Measurements from ENCODE around the gene ME3.

ME3 gene

DNA sequence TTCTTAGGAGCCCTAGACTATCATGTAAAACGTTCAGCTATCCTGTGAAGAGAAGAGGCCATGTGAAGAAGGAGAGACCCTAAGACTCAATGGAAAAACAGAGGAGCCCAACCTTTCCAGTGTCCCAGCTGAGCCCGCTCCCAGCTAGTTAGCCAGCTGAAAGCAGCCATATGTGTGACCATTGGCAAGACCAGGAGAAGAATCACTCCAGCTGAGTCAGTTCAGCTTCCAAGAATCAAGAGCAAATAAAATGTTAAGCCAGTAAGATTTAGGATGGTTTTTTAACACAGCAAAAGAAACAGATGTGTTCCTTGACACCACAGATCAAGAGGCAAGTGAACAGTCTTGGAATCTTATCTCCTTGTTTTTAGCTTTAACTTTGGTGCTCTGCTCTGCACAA, 189.7 kb downstream of the ME3 start:
- DNase-seq: no peak

DNA sequence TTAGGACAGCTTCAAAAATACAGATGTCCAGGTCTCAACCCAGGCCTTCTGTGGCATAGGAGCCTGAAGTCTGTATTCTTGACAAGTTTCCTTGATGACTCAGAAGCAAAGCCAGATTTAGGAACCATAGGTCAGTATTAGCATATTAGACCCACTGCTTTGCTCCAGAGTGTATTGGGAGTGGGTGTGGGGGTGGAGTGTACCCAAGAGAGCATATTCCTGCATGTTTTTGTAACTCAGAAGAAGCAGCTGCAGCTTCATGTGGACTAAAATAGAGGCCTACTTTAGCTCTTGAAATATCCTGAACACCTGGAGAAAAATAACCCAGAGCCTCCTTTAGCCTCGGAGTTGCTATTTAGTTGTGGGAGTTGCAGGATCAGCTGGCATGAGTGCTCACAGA, 191.0 kb downstream of the ME3 start:
- DNase-seq: no peak

DNA sequence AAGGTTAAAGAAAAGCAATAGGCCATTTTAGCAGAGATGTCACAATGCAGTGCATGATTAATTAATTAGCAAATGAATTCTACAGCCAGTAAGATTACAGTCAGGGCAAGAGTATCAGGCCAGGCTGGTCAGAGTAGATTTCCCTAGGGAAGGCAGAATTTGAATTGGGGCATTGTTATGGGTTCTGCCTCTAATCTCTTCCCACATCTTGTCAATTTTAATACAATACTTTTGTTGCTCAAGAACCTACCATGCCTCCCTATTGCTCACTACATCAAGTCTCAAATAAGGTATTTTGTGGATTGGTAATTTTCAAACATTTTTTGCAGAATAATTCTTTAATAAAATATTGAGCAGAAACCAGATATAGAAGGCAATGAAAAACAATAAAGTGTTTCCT, 194.1 kb downstream of the ME3 start:
- no peak for DNase-seq

DNA sequence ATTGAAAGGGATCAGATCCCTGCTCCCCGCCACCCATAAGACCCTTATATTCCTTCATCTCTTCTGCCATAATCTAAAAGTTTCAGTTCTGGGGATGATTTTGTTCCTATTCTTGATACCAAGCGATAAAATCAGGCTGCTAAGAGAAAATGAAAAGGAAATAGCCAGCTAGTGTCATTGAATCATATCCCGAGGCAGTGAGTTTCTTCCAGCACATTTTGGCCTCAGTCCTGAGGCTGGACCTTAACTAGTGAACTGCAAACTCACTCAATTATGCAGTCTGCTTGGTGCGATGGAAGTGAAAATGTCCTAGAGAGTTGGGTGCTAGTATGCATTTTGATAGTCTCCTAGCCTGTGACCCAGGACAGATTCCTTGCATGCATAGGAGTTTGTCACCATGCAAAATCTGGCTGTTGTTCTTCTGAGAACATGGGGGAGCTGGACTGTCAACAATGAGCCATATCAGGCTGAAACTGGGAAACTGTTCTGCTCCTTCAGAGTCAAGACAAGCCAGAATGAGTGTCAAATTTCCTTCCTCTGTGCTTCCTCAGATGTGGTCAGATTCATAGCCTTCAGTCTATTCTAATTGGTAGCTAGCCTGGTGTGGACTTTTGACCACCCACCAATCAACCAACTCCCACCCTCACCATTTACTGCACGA, 194.8 kb downstream of the ME3 start:
- peak; percentile 10 to 28 for DNase-seq

DNA sequence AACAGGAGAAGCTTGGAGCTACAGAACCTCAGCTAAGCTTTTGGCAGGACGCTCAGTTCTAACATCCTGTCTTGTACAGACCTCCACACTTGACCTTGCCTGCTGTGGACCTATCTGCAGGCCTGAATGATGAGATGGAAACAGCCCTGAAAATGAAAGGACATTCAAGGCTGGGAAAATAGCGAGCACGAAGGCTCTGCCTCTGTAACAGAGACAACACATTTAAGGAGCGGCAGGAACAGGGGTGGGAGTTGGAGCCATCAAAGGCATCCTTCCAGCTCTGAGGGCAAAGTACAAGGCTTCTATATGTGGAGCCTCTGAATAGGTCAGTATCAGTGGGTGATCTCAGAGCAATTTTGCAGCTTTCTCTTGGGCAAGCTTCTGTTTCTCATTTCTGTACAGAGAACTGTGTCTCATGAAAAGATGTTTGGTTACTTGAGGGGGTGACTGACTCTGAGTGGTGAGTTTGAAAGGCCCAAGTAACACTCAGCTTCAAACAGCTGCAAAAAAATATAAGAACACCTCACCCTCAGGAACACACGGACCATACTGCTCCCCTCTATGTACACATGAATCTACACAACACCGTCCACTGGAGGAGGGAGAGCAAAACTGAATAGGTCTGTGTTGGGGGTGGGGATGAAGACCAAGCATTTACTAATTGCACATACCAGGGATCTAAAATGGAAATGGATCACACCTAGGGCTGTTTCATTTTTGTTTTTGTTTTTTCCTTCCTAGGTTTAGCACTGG, 196.1 kb downstream of the ME3 start:
- no peak for DNase-seq

DNA sequence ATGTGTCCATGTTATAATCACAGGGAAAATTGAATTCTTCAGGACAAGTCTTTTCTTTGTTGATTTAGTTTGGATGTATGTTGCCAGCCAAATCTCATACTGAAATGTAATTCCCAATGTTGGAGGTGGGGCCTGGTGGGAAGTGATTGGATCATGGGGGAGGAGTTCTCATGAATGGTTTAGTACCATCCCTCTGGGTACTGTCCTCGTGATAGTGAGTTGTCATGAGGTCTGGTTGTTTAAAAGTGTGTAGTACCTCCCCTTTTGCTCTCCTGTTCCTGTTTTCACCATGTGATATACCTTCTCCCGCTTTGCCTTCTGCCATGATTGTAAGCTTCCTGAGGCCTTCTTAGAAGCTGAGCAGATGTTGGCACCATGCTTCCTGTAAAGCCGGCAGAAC, 197.4 kb downstream of the ME3 start:
- DNase-seq: no peak

DNA sequence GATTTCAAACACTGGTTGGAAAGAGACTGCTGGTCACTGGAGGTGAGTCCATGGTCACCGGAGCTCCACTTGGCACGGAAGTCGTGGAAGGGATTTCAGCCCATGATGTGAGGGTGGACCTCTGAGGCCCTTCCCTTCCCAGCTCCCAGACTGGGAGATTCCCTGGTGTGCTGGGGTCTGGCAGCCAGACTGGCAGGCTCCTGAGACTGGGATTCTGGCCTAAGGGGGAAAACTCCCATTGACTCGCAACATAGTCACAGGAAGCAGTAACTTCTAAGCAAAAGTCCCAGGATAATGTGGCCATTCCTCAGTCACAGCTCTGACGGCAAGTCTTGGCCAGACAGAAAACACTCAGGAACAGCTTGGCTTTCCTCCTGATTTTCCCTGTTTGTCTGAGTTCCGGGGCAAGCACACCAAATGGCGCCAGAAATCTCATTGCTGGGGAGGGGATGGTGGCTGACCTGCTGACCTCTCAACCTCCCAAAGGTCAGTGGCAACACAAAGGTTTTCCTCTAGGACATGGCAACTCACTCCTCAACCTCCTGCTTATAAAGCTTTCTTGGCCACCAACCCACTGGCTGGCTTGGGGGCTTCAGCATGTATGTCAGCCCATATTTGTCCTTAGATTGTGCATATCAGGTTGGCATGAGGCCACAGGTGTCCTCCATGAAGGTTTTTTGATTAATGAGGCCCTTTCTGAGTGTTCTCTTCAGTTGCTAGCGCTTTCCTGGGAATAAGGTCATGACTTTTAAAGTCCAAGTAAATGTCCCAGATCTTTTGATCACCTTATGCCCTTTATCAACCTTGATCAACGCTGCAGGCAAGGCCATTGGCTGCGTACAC, 198.2 kb downstream of the ME3 start:
- DNase-seq: no peak

DNA sequence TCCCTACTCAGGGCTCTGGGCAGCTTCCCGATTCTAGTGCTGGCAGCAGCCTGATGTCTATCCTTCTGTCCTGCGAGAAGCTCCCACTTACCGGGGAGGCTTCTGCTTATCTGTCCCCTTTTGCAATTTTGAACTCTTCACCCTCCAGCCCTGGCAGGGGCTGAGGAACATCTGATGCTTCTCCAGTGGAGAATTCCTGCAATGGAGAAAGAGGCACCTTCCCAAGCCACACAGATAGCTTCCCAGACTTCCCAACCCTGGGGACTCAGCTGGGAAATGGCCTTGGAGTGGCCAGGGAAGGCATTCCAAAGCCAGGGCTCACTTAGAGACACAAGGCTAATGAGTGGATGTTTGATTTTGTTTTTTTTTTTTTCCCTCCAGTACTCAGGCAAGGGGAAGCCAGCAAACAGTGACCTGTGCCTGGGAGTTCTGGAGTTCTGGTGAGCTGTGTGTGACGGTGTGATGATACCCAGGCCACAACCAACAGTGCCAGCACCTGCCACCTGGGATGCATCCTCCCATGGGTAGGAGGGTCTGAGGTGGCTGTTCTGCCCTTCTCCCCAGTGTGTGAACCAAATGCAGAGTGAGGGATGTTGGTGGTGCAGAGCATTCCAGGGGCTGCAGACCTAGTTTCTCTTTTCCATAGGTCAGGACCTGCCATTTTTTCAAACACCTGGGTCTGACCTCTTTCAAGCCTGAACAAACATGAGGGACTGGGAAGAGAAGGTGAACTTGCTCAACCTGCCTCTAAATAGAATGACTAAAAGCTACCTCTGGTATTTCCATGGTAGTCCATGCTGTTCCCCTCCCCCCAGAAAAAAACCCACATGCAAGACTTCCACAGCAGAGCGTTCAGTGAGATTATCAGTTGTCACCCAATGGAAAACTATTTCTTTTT, 202.7 kb downstream of the ME3 start:
- no peak for DNase-seq

DNA sequence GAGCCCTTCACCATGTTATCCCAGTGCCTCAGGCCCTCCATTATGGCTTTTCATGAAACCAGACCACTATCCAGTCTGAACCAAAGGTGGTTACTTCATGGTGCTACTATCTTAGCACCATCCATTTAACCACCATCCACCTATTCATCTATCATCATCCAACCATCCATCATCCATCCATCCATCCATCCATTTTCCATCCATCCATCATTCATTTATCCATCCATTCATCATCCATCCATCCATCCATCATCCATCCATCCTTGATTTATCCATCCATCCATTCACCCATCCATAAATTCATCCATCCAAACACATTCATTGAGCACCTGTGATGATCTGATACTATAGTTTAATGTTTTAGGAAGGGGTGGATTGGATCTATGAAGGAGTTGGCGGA, 204.2 kb downstream of the ME3 start:
- no peak for DNase-seq

DNA sequence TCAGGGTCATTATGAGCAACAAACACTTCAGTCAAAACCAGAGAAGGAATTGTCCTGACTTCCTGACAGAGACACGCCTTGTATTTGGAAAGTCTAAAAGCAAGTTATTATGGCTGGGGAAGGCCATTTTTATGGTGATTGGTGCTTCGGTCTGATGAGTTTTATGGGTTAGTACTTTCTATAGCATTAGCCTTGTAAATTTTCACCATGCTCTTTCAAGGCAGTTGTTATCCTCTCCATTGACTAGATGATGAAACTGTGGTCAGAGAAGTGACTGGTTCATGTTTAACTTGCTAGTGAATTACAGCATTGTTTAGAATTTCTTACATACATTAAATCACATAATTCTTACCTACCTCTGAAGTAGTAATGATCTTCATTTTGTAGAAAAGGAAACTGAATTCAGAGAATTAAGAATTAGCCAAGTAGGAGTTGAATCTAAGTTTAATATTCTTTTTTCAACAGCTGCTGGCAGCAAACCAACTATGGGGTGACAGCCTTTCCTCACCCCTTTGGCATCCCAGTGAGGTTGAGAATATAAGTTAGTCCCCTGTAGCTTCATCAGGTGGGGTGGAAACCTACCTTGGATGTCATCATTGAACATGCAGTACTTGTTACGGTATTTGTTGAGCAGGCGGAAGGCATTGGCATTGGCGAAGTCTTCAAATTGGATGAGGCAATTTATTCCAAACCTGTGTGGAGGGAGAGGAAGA, 207.8 kb downstream of the ME3 start:
- no peak for DNase-seq

DNA sequence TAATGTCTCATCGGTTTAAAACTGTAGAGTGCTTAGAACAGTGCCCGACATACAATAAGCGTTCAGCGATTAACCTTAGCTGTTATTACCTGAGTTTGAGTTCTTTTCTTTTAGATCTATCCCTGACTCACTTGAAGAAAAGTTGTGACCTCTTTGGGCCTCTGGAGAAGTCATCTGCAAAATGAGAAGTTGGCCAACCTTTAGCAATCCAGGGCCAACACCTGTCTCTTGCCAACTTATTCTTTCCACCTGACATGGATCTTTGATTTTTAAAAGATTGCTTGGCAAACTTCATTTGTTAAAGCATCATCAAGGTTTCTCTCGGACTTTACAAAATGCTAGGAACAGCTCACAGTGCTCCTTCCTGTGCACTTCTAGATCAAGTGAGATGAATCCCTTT, 208.5 kb downstream of the ME3 start:
- DNase-seq: no peak

DNA sequence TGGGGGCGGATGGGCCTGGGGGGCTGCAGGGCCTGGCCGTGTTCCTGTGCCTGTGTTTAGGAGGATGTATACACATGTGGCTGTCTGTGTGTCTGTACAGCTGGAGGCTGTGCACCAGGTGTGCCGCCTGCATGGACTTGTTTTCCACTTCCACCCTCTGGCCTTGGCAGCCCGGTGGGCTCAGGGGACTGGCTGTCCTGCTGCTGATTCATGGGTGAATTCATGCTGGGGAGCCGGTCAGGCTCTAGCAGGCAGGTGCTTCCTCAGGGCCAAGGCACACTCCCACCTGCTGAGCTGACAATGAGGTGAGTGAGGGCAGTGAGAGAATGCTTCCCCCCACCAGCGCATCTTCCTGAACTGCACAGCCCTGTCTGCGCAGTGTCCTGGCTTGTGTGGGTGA, 209.3 kb downstream of the ME3 start:
- no peak for DNase-seq

DNA sequence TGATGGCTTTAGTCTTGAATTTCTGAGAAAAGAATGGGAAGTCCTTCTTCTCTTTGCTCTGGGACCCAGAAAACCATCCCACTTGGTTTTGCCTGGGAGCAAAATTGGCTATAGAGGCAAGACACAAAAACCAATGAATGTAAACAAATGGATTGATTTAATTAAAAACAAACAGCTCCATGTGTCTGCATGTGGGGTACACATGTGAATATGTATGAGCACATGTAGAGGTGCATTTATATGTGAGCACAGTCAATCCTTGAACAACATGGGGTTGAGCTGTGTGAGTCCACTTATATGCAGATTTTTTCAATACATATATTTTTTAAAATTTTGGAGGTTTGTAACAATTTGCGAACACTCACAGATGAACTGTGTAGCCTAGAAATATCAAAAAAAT, 210.5 kb downstream of the ME3 start:
- DNase-seq: no peak

DNA sequence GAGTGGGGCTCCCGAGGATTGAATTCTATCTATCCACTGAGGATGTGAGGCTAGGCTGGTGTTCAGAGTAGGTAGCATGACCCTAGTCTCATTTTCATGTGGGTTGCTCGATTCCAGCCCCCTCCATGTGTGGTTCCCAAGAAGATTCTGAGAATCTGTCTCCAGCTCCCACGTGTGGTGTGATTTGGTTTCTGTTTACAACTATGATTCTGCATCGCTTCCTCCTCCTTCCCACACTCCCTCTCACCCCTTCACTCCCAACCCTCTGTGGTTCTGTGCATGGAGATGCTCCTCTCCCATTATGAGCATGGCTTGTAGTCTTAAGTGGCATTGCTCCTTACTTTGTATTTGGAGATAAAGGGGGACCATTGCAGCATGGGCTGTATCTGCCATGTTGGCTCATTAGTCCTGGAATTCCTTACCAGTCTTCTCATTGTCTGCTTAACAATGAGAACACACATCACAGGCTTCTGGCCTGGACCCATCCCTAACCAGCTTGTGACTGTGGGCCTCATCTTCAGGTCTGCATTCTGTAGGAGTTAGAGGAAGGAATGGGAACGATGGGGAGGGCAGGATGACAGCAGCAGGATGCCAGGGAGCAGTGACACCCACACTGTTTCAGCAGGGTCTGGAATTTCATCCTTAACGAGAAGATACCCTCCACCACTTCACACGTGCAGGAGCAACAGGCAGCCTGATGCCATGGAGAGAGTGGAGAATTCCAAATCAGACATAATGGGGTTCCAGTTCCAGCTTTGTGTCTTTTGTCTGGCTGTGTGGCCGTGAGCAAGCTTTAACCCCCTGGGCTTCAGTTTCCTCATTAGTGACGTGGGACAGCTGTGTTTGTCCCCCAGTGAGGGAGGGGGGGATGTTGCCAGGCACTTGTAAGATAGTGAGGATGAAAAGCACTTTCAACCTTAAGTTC, 211.7 kb downstream of the ME3 start:
- DNase-seq: no peak

DNA sequence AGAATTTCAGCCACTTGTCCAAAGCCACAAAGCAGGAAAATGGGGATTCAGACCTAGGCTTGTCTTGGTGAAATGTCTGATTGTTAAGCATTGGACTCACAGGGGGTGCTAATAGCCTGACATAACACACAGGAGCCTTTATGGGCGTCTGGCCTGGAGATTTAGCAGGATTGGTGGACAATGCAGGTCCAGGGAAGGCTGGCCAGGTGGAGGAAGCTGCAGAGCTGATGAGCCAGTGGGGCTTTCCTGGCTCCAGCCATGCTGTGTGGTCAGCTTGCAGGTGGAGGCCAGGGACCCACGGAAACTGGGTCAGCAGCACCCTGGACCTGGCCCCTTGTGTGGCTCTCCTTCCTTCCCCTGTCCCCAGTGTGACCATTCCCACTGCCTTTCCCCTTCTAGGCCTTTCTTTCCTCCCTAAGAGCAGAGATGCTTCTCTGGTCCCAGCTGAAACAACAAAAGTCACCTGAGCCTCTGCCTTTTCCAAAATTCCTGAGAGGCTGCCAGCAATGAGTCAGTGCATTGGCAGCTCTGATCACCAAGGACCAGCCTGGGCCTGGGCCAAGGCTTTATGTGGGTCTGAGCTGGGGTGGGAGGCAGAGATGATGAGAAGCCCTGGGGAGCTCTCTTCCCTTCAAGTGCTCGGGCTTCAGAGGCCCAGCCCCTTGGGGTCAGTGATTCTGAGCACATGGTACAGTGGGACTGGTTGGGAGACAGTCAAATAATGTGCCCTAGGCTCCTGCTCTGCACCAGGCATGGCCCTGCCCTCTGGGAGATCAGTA, 212.5 kb downstream of the ME3 start:
- no peak for DNase-seq

DNA sequence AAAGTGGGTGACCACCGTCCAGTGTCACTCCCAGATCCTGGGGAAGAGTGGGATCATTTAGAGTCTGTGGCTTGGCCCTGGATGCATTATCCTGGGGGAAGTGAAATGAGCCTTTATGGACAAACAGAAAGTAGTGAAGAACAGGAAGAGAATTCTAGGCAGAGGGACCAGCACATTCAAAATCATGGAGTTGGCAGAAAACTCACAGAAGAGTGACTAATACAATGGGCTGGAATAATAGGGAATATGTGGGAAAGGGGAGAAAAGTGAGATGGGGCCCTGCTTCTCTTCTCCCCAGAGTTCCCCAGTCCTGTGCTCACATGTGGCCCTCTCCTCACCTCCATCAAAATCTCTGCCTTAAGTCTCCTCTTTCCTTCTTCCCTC, 213.4 kb downstream of the ME3 start:
- no peak for DNase-seq

DNA sequence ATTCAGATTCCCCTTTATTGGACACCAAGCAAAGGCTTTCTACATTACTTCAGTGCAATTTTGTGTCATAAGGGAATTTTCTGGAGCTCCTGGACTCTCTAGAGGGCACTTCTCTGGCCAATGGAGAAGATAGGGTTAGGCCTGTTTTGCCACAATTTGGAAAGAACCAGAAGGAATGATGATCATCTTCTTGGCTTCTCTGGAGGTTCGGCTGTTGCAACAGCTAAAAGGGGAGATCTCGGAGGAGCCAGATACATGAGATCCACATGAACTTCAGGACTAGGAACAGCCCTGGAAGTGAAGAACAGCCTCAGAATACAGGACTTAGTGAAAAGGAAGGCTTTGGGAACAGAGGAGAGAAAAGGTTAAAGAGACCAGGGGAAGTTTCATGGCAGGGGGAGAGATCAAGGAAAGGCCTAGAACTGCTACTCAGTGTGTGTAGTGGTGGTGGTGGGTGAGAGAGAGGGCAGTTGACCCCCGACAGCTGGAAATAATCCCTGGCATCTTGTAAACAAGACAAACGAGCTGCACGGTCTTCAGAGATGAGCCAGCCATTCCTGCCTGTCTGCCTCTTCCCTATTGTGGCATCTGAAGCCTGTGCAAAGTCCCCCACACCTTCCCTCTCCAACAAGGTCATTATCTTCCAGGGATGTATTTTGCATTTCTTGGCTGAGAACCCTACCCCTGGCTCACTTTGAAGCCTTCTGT, 214.0 kb downstream of the ME3 start:
- no peak for DNase-seq

DNA sequence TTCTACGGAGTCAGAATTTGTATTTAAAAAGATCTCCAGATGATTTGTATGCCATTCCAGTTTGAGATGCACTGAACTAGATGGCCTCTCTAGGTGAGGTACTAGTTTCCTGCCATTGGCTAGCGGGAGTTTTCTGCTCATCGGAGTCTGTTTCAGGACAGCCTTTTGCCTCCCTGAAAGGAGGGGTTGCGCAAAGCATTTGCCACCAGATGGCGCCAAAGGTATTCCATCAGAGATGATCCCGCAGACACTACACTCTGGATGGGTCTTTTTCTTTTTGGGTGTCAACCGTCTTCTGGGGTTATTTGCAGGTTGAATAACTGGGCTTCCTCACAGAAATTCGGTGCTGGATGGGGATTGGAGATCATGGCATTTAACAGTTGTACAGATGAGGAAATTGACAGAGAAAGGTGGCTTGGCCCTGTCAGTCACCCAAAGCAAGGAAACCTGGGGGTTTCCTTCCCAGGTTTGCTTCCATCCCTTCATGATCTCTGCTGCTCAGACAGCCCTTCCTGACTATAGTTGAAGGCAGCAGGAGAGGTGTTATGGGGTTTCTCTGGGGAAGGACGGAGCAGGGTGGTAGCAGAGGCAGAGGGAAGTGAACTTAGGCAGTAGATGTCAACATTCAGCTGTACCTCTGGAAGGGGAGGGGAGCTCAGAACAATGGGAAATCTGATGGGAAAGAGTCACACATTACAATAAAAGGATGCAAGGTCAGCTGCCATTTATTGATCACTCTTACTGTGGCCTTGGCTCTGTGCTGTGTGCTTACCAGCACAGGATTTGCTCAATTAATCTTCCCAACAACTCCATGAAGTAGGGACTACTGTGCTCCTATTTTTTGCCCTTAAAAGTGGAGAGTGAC, 216.1 kb downstream of the ME3 start:
- peak; percentile 79 to 83 for DNase-seq
